Measurements from ENCODE around the gene DOCK7. TPM values are rescaled to one million over a fixed set of nuclear protein-coding genes. Genes with fewer than 3 reads are reported as not detected.

The DOCK7 gene
- total and polyA plus RNA-seq, 2 of the 8 experiments (the other 6 are each of a cell fraction or from before 2014, with no cell fraction given), result 10.2 to 33.7 TPM

DNA sequence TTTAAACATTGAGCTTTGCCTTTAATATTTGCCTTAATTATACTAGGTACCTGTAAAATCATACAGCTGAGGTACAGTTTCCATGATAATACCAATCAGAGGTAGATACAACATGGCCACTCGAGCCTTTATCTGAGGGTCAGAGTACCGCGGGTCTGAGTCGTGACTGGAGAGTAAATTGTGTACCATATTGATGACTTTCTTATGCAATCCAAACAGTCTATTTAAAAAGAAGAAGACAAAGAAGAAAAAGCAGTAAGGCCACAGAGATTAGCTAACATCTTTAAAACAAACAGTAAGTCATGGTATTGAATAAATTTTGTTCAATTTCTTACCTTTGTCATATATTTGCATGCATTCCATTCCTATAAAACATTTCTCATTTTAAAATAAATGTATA lies 159.0 kb downstream of the DOCK7 start (continued):
- TF ChIP-seq, protein P1, sequence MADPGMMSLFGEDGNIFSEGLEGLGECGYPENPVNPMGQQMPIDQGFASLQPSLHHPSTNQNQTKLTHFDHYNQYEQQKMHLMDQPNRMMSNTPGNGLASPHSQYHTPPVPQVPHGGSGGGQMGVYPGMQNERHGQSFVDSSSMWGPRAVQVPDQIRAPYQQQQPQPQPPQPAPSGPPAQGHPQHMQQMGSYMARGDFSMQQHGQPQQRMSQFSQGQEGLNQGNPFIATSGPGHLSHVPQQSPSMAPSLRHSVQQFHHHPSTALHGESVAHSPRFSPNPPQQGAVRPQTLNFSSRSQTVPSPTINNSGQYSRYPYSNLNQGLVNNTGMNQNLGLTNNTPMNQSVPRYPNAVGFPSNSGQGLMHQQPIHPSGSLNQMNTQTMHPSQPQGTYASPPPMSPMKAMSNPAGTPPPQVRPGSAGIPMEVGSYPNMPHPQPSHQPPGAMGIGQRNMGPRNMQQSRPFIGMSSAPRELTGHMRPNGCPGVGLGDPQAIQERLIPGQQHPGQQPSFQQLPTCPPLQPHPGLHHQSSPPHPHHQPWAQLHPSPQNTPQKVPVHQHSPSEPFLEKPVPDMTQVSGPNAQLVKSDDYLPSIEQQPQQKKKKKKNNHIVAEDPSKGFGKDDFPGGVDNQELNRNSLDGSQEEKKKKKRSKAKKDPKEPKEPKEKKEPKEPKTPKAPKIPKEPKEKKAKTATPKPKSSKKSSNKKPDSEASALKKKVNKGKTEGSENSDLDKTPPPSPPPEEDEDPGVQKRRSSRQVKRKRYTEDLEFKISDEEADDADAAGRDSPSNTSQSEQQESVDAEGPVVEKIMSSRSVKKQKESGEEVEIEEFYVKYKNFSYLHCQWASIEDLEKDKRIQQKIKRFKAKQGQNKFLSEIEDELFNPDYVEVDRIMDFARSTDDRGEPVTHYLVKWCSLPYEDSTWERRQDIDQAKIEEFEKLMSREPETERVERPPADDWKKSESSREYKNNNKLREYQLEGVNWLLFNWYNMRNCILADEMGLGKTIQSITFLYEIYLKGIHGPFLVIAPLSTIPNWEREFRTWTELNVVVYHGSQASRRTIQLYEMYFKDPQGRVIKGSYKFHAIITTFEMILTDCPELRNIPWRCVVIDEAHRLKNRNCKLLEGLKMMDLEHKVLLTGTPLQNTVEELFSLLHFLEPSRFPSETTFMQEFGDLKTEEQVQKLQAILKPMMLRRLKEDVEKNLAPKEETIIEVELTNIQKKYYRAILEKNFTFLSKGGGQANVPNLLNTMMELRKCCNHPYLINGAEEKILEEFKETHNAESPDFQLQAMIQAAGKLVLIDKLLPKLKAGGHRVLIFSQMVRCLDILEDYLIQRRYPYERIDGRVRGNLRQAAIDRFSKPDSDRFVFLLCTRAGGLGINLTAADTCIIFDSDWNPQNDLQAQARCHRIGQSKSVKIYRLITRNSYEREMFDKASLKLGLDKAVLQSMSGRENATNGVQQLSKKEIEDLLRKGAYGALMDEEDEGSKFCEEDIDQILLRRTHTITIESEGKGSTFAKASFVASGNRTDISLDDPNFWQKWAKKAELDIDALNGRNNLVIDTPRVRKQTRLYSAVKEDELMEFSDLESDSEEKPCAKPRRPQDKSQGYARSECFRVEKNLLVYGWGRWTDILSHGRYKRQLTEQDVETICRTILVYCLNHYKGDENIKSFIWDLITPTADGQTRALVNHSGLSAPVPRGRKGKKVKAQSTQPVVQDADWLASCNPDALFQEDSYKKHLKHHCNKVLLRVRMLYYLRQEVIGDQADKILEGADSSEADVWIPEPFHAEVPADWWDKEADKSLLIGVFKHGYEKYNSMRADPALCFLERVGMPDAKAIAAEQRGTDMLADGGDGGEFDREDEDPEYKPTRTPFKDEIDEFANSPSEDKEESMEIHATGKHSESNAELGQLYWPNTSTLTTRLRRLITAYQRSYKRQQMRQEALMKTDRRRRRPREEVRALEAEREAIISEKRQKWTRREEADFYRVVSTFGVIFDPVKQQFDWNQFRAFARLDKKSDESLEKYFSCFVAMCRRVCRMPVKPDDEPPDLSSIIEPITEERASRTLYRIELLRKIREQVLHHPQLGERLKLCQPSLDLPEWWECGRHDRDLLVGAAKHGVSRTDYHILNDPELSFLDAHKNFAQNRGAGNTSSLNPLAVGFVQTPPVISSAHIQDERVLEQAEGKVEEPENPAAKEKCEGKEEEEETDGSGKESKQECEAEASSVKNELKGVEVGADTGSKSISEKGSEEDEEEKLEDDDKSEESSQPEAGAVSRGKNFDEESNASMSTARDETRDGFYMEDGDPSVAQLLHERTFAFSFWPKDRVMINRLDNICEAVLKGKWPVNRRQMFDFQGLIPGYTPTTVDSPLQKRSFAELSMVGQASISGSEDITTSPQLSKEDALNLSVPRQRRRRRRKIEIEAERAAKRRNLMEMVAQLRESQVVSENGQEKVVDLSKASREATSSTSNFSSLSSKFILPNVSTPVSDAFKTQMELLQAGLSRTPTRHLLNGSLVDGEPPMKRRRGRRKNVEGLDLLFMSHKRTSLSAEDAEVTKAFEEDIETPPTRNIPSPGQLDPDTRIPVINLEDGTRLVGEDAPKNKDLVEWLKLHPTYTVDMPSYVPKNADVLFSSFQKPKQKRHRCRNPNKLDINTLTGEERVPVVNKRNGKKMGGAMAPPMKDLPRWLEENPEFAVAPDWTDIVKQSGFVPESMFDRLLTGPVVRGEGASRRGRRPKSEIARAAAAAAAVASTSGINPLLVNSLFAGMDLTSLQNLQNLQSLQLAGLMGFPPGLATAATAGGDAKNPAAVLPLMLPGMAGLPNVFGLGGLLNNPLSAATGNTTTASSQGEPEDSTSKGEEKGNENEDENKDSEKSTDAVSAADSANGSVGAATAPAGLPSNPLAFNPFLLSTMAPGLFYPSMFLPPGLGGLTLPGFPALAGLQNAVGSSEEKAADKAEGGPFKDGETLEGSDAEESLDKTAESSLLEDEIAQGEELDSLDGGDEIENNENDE (IDR thresholded peaks at IDR 0.05; ENCODE audit: insufficient replicate concordance, low read length), result no peak
- TF ChIP-seq CBX8 (IDR thresholded peaks at IDR 0.05; ENCODE audit: borderline replicate concordance, low read depth, low read length) (no peak), EZH2 (IDR thresholded peaks at IDR 0.05; ENCODE audit: low read depth, low read length, severe bottlenecking) (no peak), NRF1 (IDR thresholded peaks at IDR 0.05; ENCODE audit: low read depth, low read length) (no peak), KDM5A (IDR thresholded peaks at IDR 0.05; ENCODE audit: low read length) (no peak), ZNF274 (IDR thresholded peaks at IDR 0.05; ENCODE audit: borderline replicate concordance, extremely low read depth, low read length) (no peak), BRCA1 (IDR thresholded peaks at IDR 0.05; ENCODE audit: low read depth, low read length) (no peak), JUN (IDR thresholded peaks at IDR 0.05; ENCODE audit: low read depth, low read length) (no peak), SIN3A (conservative IDR thresholded peaks at IDR 0.05 in 1 of 2, IDR thresholded peaks at IDR 0.05 in 1 of 2; ENCODE audit: low read depth in 1 of 2, low read length in 2 of 2) (no peak), CBX5 (IDR thresholded peaks at IDR 0.05; ENCODE audit: low read depth, low read length) (no peak)
- TF ChIP-seq, protein P2, sequence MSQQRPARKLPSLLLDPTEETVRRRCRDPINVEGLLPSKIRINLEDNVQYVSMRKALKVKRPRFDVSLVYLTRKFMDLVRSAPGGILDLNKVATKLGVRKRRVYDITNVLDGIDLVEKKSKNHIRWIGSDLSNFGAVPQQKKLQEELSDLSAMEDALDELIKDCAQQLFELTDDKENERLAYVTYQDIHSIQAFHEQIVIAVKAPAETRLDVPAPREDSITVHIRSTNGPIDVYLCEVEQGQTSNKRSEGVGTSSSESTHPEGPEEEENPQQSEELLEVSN (IDR thresholded peaks at IDR 0.05), result no peak

All from H1 (cell line).